Breast epithelium (tissue), 4 donors: ENCODE results near the gene MGAT3. TPM values are rescaled to one million over a fixed set of nuclear protein-coding genes. Genes with fewer than 3 reads are reported as not detected.
"Not testable (repeated sequence)": the region's sequence is repeated elsewhere in the genome, so short reads cannot be mapped to it uniquely, and the experiment has no call there.

Experiments used
- DNase-seq, 2 donors: peaks; one replicate each; pipeline ENCODE4 v3.0.0-alpha.2; 2019; ENCODE audit warnings: low spot score in 2 of 2
- H3K27ac ChIP-seq, 2 donors: fragments of 200-600 bp; sonication (generic) in 1 of 2; one replicate each; pipeline ENCODE4 v1.5.1; 2016 to 2019; ENCODE audit warnings: mild to moderate bottlenecking in 1 of 2
- H3K27me3 ChIP-seq, 2 donors: fragments of 200-600 bp; sonication (generic) in 1 of 2; one replicate each; pipeline versions ENCODE4 v1.5.1 to v1.6.0; 2017 to 2019; ENCODE audit warnings: control low read depth in 1 of 2, mild to moderate bottlenecking in 1 of 2
- H3K36me3 ChIP-seq: fragments of 200-600 bp; one replicate; pipeline ENCODE4 v1.5.1; 2019
- H3K4me1 ChIP-seq, 2 donors: fragments of 200-600 bp; sonication (generic); one replicate each; pipeline ENCODE4 v1.5.1; 2016 to 2019; ENCODE audit warnings: control low read depth in 1 of 2
- H3K4me3 ChIP-seq, 3 donors: fragments of 200-600 bp; sonication (generic); 1 replicate in 2 of 3; 2 replicates in 1 of 3; pipeline ENCODE4 v1.5.1; 2016 to 2019; ENCODE audit warnings: mild to moderate bottlenecking in 3 of 3, moderate library complexity in 2 of 3
- H3K9me3 ChIP-seq, 2 donors: fragments of 200-600 bp; sonication (generic) in 1 of 2; one replicate each; pipeline ENCODE4 v1.5.1; 2016 to 2019; ENCODE audit warnings: control low read depth in 1 of 2
- POLR2A ChIP-seq: fragments of 450-650 bp; IDR thresholded peaks from one replicate; pipeline ENCODE4 v1.6.1; 2016; ENCODE audit warnings: antibody characterized with exemption, mild to moderate bottlenecking, moderate library complexity
- POLR2AphosphoS5 ChIP-seq, 3 donors: sonication (generic); formaldehyde crosslinking; IDR thresholded peaks; one replicate each; pipeline ENCODE4 v1.6.1; 2017; ENCODE audit warnings: antibody characterized with exemption in 3 of 3
- intact Hi-C: fragments of 100-400 bp; cut with DNase I; formaldehyde crosslinking; loops from one replicate; pipeline ENCODE4 v1.15.1; 2023; ENCODE audit warnings: low total_unique reads
- total RNA-seq, 3 donors: library from RNA; depleted of rRNA; stranded (reverse); fragments of >200 nt; gene quantifications; one replicate each; pipeline ENCODE4 v1.1.0, GENCODE V29; 2016
- TF ChIP-seq, protein P1 (sequence below), 3 donors: fragments of 450-650 bp; IDR thresholded peaks; one replicate each; pipeline ENCODE4 v1.5.1; 2016 to 2017; ENCODE audit warnings: antibody characterized with exemption in 3 of 3, mild to moderate bottlenecking in 3 of 3, moderate library complexity in 3 of 3

The MGAT3 gene
- total RNA-seq, 3 donors from 2014 or later = 1.9 to 9.4 (median 3.9) TPM

- Histone ChIP-seq H3K36me3 (no peaks in the 10 kb centered on the region), H3K4me1 (peaks cover 9 to 22% of the 10 kb centered on the region in 2 donors), H3K27ac (peak overlapping the region; percentile 99 to 100), H3K4me3 (no peak overlapping the region), H3K9me3 (no peaks in the 10 kb centered on the region), H3K27me3 (no peaks in the 10 kb centered on the region)
- intact Hi-C loops = loop anchor here (10.0 kb wide), 1 partner anchor 83 kb away; no protein-coding TSS in a partner anchor
- no peak for DNase-seq
- TF ChIP-seq, protein P1, sequence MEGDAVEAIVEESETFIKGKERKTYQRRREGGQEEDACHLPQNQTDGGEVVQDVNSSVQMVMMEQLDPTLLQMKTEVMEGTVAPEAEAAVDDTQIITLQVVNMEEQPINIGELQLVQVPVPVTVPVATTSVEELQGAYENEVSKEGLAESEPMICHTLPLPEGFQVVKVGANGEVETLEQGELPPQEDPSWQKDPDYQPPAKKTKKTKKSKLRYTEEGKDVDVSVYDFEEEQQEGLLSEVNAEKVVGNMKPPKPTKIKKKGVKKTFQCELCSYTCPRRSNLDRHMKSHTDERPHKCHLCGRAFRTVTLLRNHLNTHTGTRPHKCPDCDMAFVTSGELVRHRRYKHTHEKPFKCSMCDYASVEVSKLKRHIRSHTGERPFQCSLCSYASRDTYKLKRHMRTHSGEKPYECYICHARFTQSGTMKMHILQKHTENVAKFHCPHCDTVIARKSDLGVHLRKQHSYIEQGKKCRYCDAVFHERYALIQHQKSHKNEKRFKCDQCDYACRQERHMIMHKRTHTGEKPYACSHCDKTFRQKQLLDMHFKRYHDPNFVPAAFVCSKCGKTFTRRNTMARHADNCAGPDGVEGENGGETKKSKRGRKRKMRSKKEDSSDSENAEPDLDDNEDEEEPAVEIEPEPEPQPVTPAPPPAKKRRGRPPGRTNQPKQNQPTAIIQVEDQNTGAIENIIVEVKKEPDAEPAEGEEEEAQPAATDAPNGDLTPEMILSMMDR (IDR thresholded peaks at IDR 0.05) = no peak
- TF ChIP-seq POLR2AphosphoS5 (IDR thresholded peaks at IDR 0.05) = no peak
- TF ChIP-seq POLR2A = no peak
These were observed 61.5 kb downstream of the MGAT3 start for GRCh38 chr22:39518144-39518786.

DNA sequence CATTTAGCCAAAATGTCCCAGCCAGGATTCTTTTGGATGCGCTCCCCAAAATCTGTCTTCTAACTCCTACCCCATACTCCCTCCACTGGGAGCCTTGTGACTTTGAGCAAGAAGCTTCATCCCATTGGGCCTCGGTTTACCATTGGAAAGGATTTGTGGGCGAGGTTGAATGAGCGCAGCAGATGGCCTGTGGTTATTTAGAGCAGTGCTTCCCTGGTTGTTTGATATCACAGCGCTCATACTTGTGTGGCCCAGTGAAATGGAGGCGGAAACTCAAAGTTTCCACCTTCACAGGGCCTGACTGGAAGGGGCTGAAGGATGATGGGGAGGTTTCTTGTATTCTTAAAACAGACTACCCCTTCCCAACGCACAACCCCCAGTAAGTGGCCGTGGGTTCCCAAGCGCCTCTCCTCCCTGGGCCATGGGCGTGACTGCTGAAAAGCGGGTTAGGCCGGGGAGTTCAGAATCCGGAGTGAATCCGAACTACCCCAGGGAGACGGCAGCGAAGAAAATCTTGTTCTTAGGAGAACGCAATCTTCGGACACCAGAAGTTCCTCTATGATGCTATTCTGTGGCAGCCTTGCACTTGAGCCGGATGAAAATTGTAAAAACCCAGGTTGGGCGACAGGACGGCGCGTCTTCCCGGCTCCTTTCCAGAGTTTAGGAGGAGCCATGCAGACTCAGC, 62.3 kb downstream of the MGAT3 start:
- Histone ChIP-seq H3K9me3 (no peaks in the 10 kb centered on the region), H3K27ac (peak overlapping the region; percentile 99 to 100), H3K27me3 (no peaks in the 10 kb centered on the region), H3K36me3 (no peaks in the 10 kb centered on the region), H3K4me3 (peak overlapping the region; percentile 97 to 100 (median 99)), H3K4me1 (peaks cover 9 to 22% of the 10 kb centered on the region in 2 donors)
- intact Hi-C loops = loop anchor here (10.0 kb wide), 1 partner anchor 84 kb away; no protein-coding TSS in a partner anchor
- TF ChIP-seq POLR2AphosphoS5 (IDR thresholded peaks at IDR 0.05) (no peak), POLR2A (no peak)
- TF ChIP-seq, protein P1 (IDR thresholded peaks at IDR 0.05) = no peak
- no peak for DNase-seq

- no peaks in the 10 kb centered on the region for H3K27me3 ChIP-seq
- intact Hi-C loops = loop anchor here (10.0 kb wide), 2 partner anchors 85 to 205 kb away; partner anchors contain the start of gene RPL3
- H3K4me1 ChIP-seq = peaks cover 9 to 22% of the 10 kb centered on the region in 2 donors
- TF ChIP-seq, protein P1 (IDR thresholded peaks at IDR 0.05) = peak in 2 of 3 donors; percentile 36 to 38
- TF ChIP-seq POLR2AphosphoS5 (IDR thresholded peaks at IDR 0.05) (peak in 1 of 3 donors; percentile 42), POLR2A (peak; percentile 54)
- no peaks in the 10 kb centered on the region for H3K36me3 ChIP-seq
- H3K9me3 ChIP-seq = no peaks in the 10 kb centered on the region
- peak; percentile 98 for DNase-seq
- H3K27ac ChIP-seq = peak overlapping the region; percentile 99 to 100
- peak overlapping the region; percentile 97 to 100 (median 99) for H3K4me3 ChIP-seq
These were observed 62.9 kb downstream of the MGAT3 start for GRCh38 chr22:39519681-39520225.

GRCh38 chr22:39520226-39521105, 63.7 kb downstream of the MGAT3 start, which contains the start of gene ATF4:
TSS of gene ATF4 (plus strand) at chr22:39520562. CDS start at chr22:39521446, 884 bp downstream.
- DNase-seq = peak in 1 of 2 donors; percentile 91
- Histone ChIP-seq H3K27ac (peak within 1 kb of the TSS; percentile 99 to 100), H3K4me3 (peak within 1 kb of the TSS; percentile 97 to 100 (median 99)), H3K27me3 (no peaks in the 10 kb centered on the region), H3K9me3 (no peaks in the 10 kb centered on the region), H3K4me1 (peaks cover 9 to 22% of the 10 kb centered on the region in 2 donors), H3K36me3 (no peaks in the 10 kb centered on the region)
- TF ChIP-seq POLR2A (peak; percentile 99), POLR2AphosphoS5 (IDR thresholded peaks at IDR 0.05) (peak; percentile 99 to 100 (median 99))
- TF ChIP-seq, protein P1 (IDR thresholded peaks at IDR 0.05) = peak in 2 of 3 donors; percentile 13 to 37
- intact Hi-C loops = loop anchor here (10.0 kb wide), 1 partner anchor 206 kb away; the partner anchor contains the start of gene RPL3

DNA sequence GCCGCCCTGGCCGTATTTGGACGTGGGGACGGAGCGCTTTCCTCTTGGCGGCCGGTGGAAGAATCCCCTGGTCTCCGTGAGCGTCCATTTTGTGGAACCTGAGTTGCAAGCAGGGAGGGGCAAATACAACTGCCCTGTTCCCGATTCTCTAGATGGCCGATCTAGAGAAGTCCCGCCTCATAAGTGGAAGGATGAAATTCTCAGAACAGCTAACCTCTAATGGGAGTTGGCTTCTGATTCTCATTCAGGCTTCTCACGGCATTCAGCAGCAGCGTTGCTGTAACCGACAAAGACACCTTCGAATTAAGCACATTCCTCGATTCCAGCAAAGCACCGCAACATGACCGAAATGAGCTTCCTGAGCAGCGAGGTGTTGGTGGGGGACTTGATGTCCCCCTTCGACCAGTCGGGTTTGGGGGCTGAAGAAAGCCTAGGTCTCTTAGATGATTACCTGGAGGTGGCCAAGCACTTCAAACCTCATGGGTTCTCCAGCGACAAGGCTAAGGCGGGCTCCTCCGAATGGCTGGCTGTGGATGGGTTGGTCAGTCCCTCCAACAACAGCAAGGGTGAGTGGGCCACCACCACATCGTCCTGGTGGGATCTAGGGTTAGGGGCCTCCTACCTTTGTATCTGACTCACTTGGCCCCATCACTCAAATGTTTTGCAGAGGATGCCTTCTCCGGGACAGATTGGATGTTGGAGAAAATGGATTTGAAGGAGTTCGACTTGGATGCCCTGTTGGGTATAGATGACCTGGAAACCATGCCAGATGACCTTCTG, 64.5 kb downstream of the MGAT3 start:
- Histone ChIP-seq H3K4me1 (peaks cover 9 to 22% of the 10 kb centered on the region in 2 donors), H3K27ac (peak overlapping the region; percentile 99 to 100), H3K4me3 (peak overlapping the region; percentile 97 to 100 (median 99))
- not testable (repeated sequence) for H3K36me3 ChIP-seq, H3K27me3 ChIP-seq, H3K9me3 ChIP-seq
- intact Hi-C loops = loop anchor here (10.0 kb wide), 1 partner anchor 206 kb away; the partner anchor contains the start of gene RPL3
- DNase-seq = peak in 1 of 2 donors; percentile 69

GRCh38 chr22:39522091-39522490, 65.3 kb downstream of the MGAT3 start:
- not testable (repeated sequence) for H3K36me3 ChIP-seq, H3K9me3 ChIP-seq, H3K27me3 ChIP-seq, DNase-seq
- Histone ChIP-seq H3K4me1 (peaks cover 9 to 22% of the 10 kb centered on the region in 2 donors), H3K4me3 (peak overlapping the region; percentile 97 to 100 (median 99)), H3K27ac (peak overlapping the region; percentile 99 to 100)
- intact Hi-C loops = loop anchor here (10.0 kb wide), 1 partner anchor 207 kb away; the partner anchor contains the start of gene RPL3
